HepG2 (cell line): ENCODE data around the gene EPN3. TPM values are rescaled to one million over a fixed set of nuclear protein-coding genes. Genes with fewer than 3 reads are reported as not detected.

ENCODE experiments used
- BRCA1 ChIP-seq: sonication (generic); formaldehyde crosslinking; IDR thresholded peaks from 2 replicates; pipeline ENCODE4 v1.4.0; 2020; ENCODE audit warnings: missing genetic modification reagents
- CREM ChIP-seq, 2 experiments: sonication (generic) in 1 of 2; formaldehyde crosslinking in 1 of 2; IDR thresholded peaks; 2 replicates each; pipeline versions ENCODE4 v1.4.0 to v1.6.1; 2016 to 2020; ENCODE audit warnings: antibody characterized with exemption in 1 of 2, mild to moderate bottlenecking in 1 of 2, missing genetic modification reagents in 1 of 2
- EHMT2 ChIP-seq: fragments of 200-600 bp; sonication (generic); IDR thresholded peaks from 2 replicates; pipeline ENCODE4 v1.7.0; 2017; ENCODE audit warnings: antibody characterized with exemption, low read depth, low read length, borderline replicate concordance
- ELK4 ChIP-seq: sonication (generic); formaldehyde crosslinking; IDR thresholded peaks from 2 replicates; pipeline ENCODE4 v1.9.0; 2021; ENCODE audit warnings: missing genetic modification reagents, borderline replicate concordance
- HDAC1 ChIP-seq: sonication (generic); formaldehyde crosslinking; IDR thresholded peaks from 2 replicates; pipeline ENCODE4 v1.5.1; 2020; ENCODE audit warnings: mild to moderate bottlenecking, missing genetic modification reagents
- HDAC2 ChIP-seq: sonication (generic); formaldehyde crosslinking; IDR thresholded peaks from 2 replicates; pipeline ENCODE4 v1.4.0; 2020; ENCODE audit warnings: missing genetic modification reagents
- HOXA5 ChIP-seq: sonication (generic); formaldehyde crosslinking; IDR thresholded peaks from 2 replicates; pipeline ENCODE4 v1.4.0; 2020; ENCODE audit warnings: missing genetic modification reagents
- PHF20 ChIP-seq: sonication (generic); formaldehyde crosslinking; IDR thresholded peaks from 2 replicates; pipeline ENCODE4 v1.5.0; 2020; ENCODE audit warnings: mild to moderate bottlenecking, missing genetic modification reagents
- TBL1XR1 ChIP-seq: fragments of 150-350 bp; IDR thresholded peaks from 2 replicates; pipeline ENCODE4 v1.6.1; 2014; ENCODE audit warnings: borderline replicate concordance, low read length; ENCODE audit not compliant: partially characterized antibody
- THYN1 ChIP-seq: sonication (generic); formaldehyde crosslinking; IDR thresholded peaks from 2 replicates; pipeline ENCODE4 v1.8.1; 2023; ENCODE audit warnings: low read depth, mild to moderate bottlenecking, moderate library complexity, missing genetic modification reagents, borderline replicate concordance
- TRAFD1 ChIP-seq: sonication (generic); formaldehyde crosslinking; IDR thresholded peaks from 2 replicates; pipeline ENCODE4 v1.5.1; 2020; ENCODE audit warnings: missing genetic modification reagents, mild to moderate bottlenecking, borderline replicate concordance
- ZBTB2 ChIP-seq: sonication (generic); formaldehyde crosslinking; IDR thresholded peaks from 2 replicates; pipeline ENCODE4 v1.8.0; 2022; ENCODE audit warnings: low read depth, missing genetic modification reagents
- ZNF282 ChIP-seq: fragments of 450-650 bp; IDR thresholded peaks from 2 replicates; pipeline ENCODE4 v1.6.1; 2018; ENCODE audit not compliant: partially characterized antibody
- ZNF333 ChIP-seq: sonication (generic); formaldehyde crosslinking; IDR thresholded peaks from 2 replicates; pipeline ENCODE4 v1.4.0; 2020; ENCODE audit warnings: mild to moderate bottlenecking, missing genetic modification reagents, borderline replicate concordance
- ZNF33B ChIP-seq: sonication (generic); formaldehyde crosslinking; IDR thresholded peaks from 2 replicates; pipeline ENCODE4 v1.5.1; 2020; ENCODE audit warnings: mild to moderate bottlenecking, missing genetic modification reagents
- ZNF343 ChIP-seq: sonication (generic); formaldehyde crosslinking; IDR thresholded peaks from 2 replicates; pipeline ENCODE4 v1.4.0; 2020; ENCODE audit warnings: mild to moderate bottlenecking, missing genetic modification reagents
- ZNF367 ChIP-seq: sonication (generic); formaldehyde crosslinking; IDR thresholded peaks from 2 replicates; pipeline ENCODE4 v1.4.0; 2020; ENCODE audit warnings: missing genetic modification reagents, borderline replicate concordance
- ZNF496 ChIP-seq: sonication (generic); formaldehyde crosslinking; IDR thresholded peaks from 2 replicates; pipeline ENCODE4 v1.8.1; 2023; ENCODE audit warnings: mild to moderate bottlenecking, moderate library complexity, missing genetic modification reagents; ENCODE audit not compliant: insufficient replicate concordance
- ZNF550 ChIP-seq: sonication (generic); formaldehyde crosslinking; IDR thresholded peaks from 2 replicates; pipeline ENCODE4 v1.4.0; 2020; ENCODE audit warnings: mild to moderate bottlenecking, missing genetic modification reagents, borderline replicate concordance
- ZNF567 ChIP-seq: sonication (generic); formaldehyde crosslinking; IDR thresholded peaks from 2 replicates; pipeline ENCODE4 v1.8.1; 2023; ENCODE audit warnings: mild to moderate bottlenecking, missing genetic modification reagents, borderline replicate concordance
- ZNF597 ChIP-seq: sonication (generic); formaldehyde crosslinking; IDR thresholded peaks from 2 replicates; pipeline ENCODE4 v1.5.0; 2020; ENCODE audit warnings: missing genetic modification reagents
- ZNF782 ChIP-seq: sonication (generic); formaldehyde crosslinking; IDR thresholded peaks from 2 replicates; pipeline ENCODE4 v1.4.0; 2020; ENCODE audit warnings: missing genetic modification reagents, mild to moderate bottlenecking, borderline replicate concordance
- ZSCAN31 ChIP-seq: sonication (generic); formaldehyde crosslinking; IDR thresholded peaks from 2 replicates; pipeline ENCODE4 v1.5.0; 2020; ENCODE audit warnings: low read depth, mild to moderate bottlenecking, missing genetic modification reagents
- polyA plus RNA-seq, 8 experiments: library from polyadenylated mRNA; depleted of rRNA in 3 of 8; stranded (reverse) in 7 of 8; unstranded in 1 of 8; fragments of >200 nt; fragmentation: Illumina TruSeq in 4 of 8; extraction: Trizol in 4 of 8; gene quantifications; 2 replicates each; pipeline versions ENCODE4 v1.2.1 to v1.2.3, GENCODE V29; 2011 to 2016; ENCODE audit warnings: low read depth in 4 of 8, missing spikeins in 1 of 8, mixed read lengths in 1 of 8; ENCODE audit not compliant: insufficient read depth in 1 of 8
- total RNA-seq, 5 experiments: library from RNA; depleted of rRNA; stranded (reverse); fragments of >200 nt; fragmentation: Illumina TruSeq; extraction: Trizol; gene quantifications; 2 replicates each; pipeline ENCODE4 v1.2.3, GENCODE V29; 2016; ENCODE audit warnings: low read depth in 1 of 5

Gene EPN3
- total and polyA plus RNA-seq, 2 of the 13 experiments (the other 11 are each of a cell fraction or from before 2014, with no cell fraction given) = 0.11 to 0.95 TPM

- TF ChIP-seq ZNF282 (no peak), BRCA1 (no peak), ZBTB2 (CRISPR knock-in tag) (no peak), ELK4 (CRISPR knock-in tag) (no peak), EHMT2 (no peak), PHF20 (no peak), ZNF367 (CRISPR knock-in tag) (no peak), HOXA5 (CRISPR knock-in tag) (no peak), ZNF333 (CRISPR knock-in tag) (no peak), ZNF496 (CRISPR knock-in tag) (no peak), ZNF33B (CRISPR knock-in tag) (no peak), ZSCAN31 (CRISPR knock-in tag) (peak; percentile 57; the same call in 1 of the 2 replicates), THYN1 (no peak), CREM (IDR thresholded peaks at IDR 0.05) (no peak), CREM (CRISPR knock-in tag; IDR thresholded peaks at IDR 0.05) (no peak), ZNF782 (no peak), TRAFD1 (CRISPR knock-in tag) (no peak), ZNF567 (no peak; the same call in none of the 2 replicates), HDAC1 (0 out of 2 replicates have a peak, but pooled peaks have one; percentile 11), ZNF550 (CRISPR knock-in tag) (no peak), ZNF343 (CRISPR knock-in tag) (no peak), HDAC2 (CRISPR knock-in tag) (no peak; the same call in 1 of the 2 replicates), TBL1XR1 (no peak), ZNF597 (CRISPR knock-in tag) (no peak)
Measured at GRCh38 chr17:50540560-50541401, 8.2 kb downstream of the EPN3 start (continued).
